SKM-1 treated with dmso at 0.1 percent for 144 hours (cell line): ENCODE data around the gene GP2.

ENCODE experiments used
- DNase-seq: peaks from one replicate; lab custom pipeline; 2025; ENCODE audit not compliant: unreplicated experiment; lab: John Stamatoyannopoulos, UW

GP2 gene

GRCh38 chr16:20327444-20328041 is at the start of gene GP2:
Gene GP2, minus strand, starts transcription at chr16:20327513. Its CDS starts 1,082 bp downstream, at chr16:20326431.
- no peak for DNase-seq

GRCh38 chr16:20372701-20373100 is 45.4 kb upstream of the GP2 start:
- no peak for DNase-seq

GRCh38 chr16:20369452-20370054 is 42.2 kb upstream of the GP2 start:
- DNase-seq: no peak

GRCh38 chr16:20364051-20364450 is 36.7 kb upstream of the GP2 start:
- no peak for DNase-seq

GRCh38 chr16:20363191-20363590 is 35.9 kb upstream of the GP2 start:
- no peak for DNase-seq

GRCh38 chr16:20359997-20360396 is 32.7 kb upstream of the GP2 start:
- no peak for DNase-seq

GRCh38 chr16:20355114-20355782 is 27.9 kb upstream of the GP2 start:
- DNase-seq: no peak

- no peak for DNase-seq
These were observed 26.1 kb upstream of the GP2 start for GRCh38 chr16:20353379-20353778.

GRCh38 chr16:20352615-20353014 is 25.3 kb upstream of the GP2 start, which contains the start of gene UMOD:
Gene UMOD, minus strand, starts transcription at chr16:20352715. Its CDS starts 1,978 bp downstream, at chr16:20350737.
- DNase-seq: no peak

- no peak for DNase-seq
These were observed 22.3 kb upstream of the GP2 start for GRCh38 chr16:20349615-20350014.

- DNase-seq: no peak
These were observed 21.3 kb upstream of the GP2 start for GRCh38 chr16:20348365-20349185.

GRCh38 chr16:20347666-20348364 is 20.5 kb upstream of the GP2 start:
- no peak for DNase-seq

- no peak for DNase-seq
These were observed 17.3 kb upstream of the GP2 start for GRCh38 chr16:20344611-20345010.

GRCh38 chr16:20339744-20340143 is 12.4 kb upstream of the GP2 start:
- no peak for DNase-seq

GRCh38 chr16:20336955-20337354 is 9.6 kb upstream of the GP2 start:
- DNase-seq: no peak

- DNase-seq: no peak
These were observed 7.1 kb upstream of the GP2 start for GRCh38 chr16:20334396-20334795.

- no peak for DNase-seq
These were observed 5.8 kb upstream of the GP2 start for GRCh38 chr16:20333120-20333519.

- DNase-seq: no peak
These were observed 5.1 kb upstream of the GP2 start for GRCh38 chr16:20332411-20332810.

GRCh38 chr16:20331635-20332034 is 4.3 kb upstream of the GP2 start:
- no peak for DNase-seq

GRCh38 chr16:20329392-20330138 is 2.3 kb upstream of the GP2 start:
- no peak for DNase-seq
